HG03378 (cell line): Measurements from ENCODE around the gene KCNJ6.

Experiments used
- ATAC-seq: cut with Tn5 transposase; IDR thresholded peaks from one replicate; pipeline ENCODE4 v1.9.1; 2021; ENCODE audit warnings: mild to moderate bottlenecking, moderate library complexity; ENCODE audit not compliant: unreplicated experiment

KCNJ6 gene

DNA sequence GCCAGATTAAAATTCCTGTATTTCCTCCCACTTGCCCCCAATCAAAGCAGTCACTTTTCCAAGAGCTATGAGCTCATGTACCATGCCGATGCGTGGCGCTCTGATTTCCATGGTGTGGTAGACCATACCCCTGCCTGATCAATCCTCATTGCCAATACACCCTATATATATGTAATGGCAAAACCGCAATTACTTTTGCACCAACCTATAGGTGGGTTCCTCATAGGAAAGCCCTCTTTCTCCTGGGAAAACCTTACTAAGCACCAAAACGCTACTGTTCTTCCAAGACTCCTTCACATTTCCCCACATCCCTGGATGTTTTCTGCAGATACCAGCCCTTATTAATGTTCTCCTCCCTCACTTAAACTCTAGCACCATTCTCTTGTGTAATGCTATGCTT, 11.0 kb downstream of the KCNJ6 start:
- ATAC-seq = no peak

DNA sequence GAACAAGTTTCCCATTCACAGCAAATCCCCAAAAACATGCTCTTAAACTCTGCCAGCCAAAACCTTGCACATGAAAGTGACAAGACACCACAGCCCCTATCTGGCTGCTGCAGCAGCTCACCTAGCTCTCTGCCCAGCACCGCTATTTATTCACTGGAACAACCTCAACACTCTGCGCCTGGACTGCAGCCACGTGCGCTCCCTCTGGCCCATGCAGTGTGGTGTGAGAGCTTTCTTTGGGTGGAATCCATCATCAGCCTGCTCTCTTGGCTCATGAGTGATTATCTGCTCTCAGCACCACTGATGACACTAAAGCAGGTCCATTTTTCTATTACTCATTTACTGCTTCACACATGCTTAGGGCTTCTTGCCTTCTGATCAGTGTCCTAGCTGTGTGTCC, 11.4 kb downstream of the KCNJ6 start:
- no peak for ATAC-seq

DNA sequence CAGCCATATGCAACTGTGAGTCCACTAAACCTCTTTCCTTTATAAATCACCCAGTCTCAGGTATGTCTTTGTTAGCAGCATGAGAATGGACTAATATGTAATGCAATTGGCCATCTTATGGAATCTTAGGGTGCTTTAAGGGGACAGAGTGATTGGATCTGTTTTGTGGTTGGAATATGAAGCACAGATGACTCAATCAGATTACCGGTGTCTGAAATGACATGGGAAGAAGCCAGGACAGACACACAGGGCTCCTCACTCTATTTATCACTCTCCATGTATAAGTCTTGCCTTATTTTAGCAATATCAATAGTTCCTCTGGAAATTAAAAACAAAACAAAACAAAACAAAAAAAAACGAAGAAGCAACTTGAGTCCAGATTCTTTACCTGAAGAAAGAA, 12.9 kb downstream of the KCNJ6 start:
- ATAC-seq = no peak

- ATAC-seq = no peak
Observed at GRCh38 chr21:37899146-37899545, 17.1 kb downstream of the KCNJ6 start.

DNA sequence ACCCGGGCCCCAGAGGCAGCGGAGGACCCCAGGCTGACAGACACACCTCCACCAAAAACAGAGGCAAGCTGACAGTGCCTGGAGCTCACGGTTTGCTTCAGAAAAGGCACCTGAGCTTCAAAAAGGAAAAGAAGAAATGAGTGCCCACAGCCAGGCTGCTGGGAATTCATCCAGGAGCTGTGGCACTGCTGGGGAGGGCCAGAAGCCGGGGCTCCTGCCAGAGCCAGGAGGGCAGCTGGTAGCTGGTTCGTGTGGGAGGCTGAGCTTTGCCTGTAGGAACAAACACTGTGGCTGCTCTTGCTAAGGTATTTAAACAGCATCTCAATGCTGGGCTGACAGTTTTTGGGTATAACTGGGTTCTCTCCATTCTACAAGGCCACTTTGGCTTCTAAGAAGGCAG, 19.5 kb downstream of the KCNJ6 start:
- no peak for ATAC-seq

DNA sequence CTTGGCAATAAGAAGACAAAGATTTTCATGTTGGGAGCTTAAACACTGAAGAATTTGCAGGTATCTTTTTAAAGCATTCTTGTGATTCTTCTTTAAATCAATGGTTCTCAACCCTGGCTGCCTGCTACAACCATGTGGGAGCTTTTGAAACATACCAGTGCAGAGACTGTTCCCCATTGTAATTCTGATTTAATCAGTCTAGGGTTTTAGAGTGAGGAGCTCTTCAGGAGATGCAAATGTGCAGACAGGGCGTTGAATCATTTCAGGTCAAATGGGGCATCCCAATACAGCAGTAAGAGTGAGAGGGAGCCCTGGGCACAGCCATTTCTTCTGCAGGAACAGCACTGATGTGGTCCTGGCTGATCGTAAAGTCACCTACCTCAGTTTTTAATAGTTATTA, 24.3 kb downstream of the KCNJ6 start:
- no peak for ATAC-seq

GRCh38 chr21:37888659-37889058, 27.6 kb downstream of the KCNJ6 start:
- no peak for ATAC-seq

DNA sequence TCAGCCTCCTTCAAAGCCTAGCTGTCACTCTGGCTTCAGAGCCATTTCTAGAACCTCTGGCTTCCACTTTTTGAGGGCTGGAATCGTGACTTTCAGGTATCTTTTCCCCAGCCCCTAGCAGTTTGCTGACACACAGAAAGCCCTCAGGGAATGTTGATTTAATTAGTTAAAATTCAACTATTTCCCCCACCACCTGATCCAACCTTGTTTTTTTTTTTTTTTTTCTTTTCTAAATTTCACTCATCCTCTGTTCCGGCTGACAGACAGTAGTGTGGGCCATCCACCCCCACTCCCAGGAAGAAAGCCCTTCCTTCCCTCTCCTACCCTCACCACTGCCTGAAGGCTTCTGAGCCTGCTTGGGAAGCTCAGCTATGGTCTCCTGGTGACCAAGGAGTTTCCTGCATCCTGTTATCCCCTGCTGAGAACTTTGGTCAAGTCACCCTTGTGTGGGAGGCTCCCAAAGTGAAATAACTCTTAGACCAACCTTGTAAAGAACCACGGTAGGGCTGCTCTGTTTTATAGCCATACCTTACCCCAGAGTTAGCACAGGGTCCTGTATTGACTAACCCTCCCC, 29.4 kb downstream of the KCNJ6 start:
- ATAC-seq = no peak

GRCh38 chr21:37886120-37886519, 30.1 kb downstream of the KCNJ6 start:
- ATAC-seq = no peak

DNA sequence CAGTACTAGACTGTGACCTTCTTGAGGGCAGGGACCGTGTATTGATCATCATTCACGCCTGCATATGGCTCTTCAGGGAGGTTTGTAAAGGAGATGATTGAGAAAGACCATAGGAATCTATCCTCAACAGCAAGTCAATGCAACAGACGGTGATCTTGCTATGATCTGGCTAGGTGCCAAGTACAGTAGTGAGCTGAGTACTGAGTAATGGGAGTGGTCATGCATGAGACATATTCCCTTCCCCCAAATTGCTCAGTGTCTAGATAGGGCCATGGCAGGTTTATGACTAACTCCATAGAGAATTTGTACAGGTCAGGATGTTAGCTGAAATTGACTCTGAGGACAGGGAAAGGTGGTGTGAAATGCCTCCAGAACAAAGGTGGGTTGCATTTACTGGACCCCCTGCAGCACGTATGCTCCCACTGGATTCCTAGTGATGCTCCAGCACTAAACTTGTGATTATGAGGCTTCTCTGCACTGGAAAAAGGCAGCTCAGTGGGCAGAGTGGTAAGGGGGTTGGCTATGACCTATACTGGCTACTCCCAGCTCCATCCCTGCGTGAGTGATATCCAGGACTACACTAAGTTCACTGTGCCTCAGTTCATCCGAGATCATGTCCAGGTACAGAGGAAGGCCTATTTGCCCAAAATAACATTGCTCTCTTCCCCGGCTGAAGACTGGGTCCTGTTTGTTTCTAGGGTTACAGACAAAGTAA, 37.2 kb downstream of the KCNJ6 start:
- no peak for ATAC-seq

DNA sequence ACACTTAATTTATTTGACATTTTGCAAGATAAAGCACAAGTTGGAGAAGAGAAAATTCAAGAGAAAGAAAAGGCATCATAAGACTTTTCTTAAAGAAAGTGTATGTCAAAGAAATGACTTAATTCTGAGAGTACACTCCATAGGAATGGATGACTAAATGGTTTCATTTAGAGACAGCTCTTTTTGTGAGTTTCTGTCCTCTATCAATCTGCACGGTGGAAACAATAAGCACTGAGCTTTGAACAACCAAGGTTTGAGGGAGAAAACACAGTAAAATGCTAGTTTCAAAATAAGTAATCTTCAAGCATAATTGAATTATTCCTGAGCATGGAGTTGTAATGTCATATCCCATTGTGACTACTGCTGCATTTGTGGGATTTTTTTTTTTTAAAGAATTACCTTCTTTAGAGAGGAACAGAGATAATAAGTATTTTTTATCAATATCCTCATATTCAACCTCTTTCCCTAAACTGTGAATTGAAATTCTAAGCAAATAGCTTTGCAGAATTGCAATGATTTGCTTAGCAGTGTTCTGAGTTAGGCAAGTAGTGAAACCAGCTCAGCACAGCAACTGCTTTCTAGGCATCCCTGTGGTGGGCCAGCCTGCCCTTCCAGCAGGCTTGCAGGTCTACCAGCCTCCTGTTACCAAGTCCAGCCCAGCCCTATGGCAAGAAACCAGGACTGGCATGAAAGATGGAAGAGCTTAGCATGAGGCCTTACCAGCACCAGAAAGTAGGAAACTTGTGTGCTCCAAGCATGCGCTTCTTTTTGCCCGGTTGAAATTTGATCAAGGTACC, 38.2 kb downstream of the KCNJ6 start:
- ATAC-seq = no peak

GRCh38 chr21:37877171-37877570, 39.1 kb downstream of the KCNJ6 start:
- no peak for ATAC-seq

DNA sequence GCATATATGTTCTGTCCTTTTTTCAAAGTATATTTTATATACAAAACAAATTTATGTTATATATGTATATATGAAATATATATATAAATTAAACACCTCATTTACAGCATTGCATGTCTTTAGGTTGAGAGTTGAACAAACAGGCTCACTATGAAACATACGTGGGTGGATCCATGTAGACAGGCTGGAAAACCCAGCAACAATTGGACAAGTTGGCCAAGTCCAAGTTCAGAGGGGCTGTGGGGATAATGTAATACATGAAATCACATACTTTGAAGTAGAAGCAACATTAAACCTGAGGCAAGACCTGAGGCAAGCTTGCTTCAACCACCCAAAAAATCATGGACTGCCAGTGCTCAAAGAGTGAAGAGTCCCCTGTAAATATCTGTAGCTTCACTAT, 39.7 kb downstream of the KCNJ6 start:
- no peak for ATAC-seq

- no peak for ATAC-seq
Observed at GRCh38 chr21:37874904-37875780, 41.1 kb downstream of the KCNJ6 start.

DNA sequence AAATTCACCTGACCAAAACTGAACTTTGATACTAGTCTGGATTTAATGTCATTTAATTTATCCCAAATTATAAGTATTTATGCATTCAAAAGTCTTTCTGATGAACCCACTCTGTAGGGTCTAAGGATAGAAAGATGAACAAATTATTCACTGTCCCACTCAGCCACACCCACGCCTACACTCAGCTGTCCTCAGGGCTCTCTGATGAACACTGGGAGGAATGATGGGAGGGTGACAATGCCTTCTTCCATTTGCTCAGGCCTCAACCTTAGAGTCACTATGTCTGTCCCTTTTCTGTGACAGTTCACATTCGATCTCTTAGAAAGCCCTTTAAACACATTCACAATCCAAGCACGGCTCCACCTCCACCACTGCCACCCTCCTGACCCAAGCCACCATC, 41.8 kb downstream of the KCNJ6 start:
- ATAC-seq = no peak

DNA sequence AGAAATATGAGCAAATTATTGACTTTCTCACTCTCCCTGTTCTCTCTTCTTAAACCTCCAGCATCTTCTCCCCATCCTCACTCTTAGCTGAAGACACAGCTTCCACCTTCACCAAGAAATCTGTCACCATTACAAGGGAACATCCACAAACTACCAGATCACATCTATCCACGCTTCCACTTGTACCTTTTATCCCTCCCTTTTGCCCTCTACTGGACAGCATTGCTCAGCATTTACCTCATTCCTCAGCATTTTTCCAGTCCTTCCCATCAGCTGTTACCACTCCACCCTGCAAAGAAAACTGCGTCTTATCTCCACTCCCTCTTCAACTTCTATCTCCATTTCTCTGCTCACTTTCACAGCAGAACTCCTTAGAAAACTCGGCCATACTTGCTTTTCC, 42.6 kb downstream of the KCNJ6 start:
- no peak for ATAC-seq

DNA sequence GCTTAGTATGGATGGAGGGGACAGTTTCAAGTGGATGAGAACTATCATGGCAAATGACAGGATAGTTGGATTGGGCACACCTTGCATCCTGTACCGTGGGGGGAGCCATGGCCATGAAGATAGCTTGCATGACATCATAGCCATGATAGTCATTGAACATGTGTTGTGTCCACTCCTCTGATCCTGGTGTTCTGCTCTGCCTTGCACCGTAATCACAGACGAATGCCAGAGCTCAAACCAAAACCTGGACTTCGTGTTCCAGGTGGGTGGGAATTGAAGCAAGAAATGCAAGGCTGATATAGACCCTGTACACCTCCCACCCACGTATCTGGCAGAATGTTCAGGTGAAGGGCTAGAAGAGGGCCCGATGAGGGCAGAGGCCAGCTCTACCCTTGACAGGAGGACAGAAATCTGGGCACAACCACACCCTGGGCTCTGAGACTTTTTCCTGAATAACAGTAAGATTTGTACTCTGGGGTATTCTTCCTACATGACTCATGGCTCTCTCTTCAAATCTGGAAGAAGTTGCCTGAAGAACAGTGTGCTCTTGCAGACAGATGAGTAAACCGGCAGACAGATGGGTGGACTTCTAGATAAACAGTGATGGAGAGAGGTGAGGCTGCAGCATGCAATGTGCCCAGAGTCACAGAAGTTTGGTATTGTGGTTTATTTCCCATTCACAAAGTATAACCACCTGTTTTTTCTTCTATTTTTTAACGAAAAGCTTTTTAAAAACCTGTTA, 45.0 kb downstream of the KCNJ6 start:
- ATAC-seq = no peak

DNA sequence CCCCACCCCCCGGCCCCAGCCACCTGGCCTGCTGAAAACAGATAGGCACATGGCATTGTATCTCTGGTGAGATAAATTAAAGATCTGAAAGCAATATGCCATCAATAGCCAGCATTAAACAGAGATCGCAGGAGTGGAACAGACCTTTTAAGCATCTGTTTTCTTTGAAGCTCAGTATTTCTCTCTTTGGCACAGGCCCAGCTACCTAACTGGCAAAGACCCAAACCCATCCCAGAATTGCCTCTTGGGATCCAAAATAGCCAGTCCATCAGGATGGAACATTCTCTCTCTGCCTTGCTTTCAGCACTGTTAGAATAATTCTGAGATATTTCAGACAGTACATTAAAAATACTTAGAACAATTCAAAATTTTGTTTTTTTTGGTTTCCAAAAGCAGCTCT, 46.0 kb downstream of the KCNJ6 start:
- no peak for ATAC-seq

DNA sequence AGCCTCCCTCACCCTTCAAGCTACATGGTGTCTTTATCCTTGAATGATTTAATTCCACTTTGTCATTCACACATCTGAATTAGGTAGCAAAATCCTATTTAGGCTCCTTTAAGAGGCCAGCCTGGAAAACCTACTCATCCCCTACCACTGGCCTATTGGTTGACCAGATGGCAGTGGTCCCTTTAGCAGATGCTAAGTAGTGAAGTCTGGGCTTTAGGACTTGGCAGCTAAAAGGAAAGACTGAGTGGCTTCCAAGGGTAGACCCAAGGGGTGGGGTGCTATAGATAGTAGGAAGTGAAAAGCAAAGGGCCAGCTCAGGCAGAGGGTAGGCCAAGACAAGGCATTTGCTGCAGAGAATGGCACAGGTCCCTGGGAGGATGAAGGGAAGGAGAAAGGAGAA, 46.6 kb downstream of the KCNJ6 start:
- no peak for ATAC-seq

DNA sequence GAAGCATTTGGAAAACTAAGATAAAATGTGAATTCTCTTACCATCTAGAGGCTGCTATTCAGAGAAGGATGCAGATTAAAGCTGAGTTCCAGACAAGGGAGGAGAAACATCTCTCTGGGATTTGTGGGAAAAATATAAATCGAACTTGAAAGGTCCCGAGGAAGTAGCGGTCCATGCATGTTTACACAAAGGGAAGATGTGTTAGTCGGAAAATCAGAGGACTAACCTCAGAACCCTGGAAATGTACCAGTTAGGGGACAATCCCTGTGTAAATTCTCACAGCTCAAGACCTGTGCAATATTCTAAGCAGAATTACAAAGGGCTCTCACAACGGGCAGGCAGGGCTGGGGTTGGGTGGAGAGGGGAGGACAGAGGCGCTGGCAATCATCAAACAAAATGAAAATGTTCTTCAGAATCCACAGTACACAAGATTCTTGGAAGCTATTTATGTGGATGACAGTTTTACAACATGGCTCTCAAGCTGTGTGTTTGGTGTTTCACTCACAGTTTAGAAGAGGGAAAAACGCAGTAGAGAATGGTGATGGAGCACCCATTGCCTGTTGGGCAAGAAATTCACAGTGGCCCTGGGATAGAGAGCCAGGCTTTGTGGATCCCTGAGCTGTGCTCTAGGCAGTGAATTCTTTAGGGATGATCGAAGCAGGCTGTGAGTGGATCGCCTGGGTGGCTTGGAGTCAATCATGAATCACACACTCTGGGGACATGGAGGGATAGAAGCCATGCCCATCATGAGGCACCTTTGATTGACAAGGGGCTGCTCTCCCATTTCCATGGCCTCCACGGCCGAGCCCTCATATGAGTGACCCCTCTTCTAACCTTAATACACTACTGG, 47.6 kb downstream of the KCNJ6 start:
- no peak for ATAC-seq
